ENCODE results near the gene ARHGAP24. TPM values are rescaled to one million over a fixed set of nuclear protein-coding genes. Genes with fewer than 3 reads are reported as not detected.

The ARHGAP24 gene
- total RNA-seq, 1 donor from 2014 or later: 1.5 TPM

- H3K27me3 Mint-ChIP-seq (ENCODE audit: low read depth): no peaks in the 10 kb centered on the region
- no peaks in the 10 kb centered on the region for H3K9me3 Mint-ChIP-seq
- TF ChIP-seq CTCF (conservative IDR thresholded peaks at IDR 0.05): no peak
- H3K27ac Mint-ChIP-seq (ENCODE audit: unreplicated experiment): no peak overlapping the region
- H3K36me3 Mint-ChIP-seq (ENCODE audit: low read depth): no peaks in the 10 kb centered on the region
- H3K4me1 Mint-ChIP-seq: peaks cover 39% of the 10 kb centered on the region
- DNase-seq (ENCODE audit: low read depth, low spot score): no peak
- H3K4me3 Mint-ChIP-seq: no peak overlapping the region
These were observed 454.0 kb downstream of the ARHGAP24 start for GRCh38 chr4:85928775-85929591.

- no peak for TF ChIP-seq CTCF (conservative IDR thresholded peaks at IDR 0.05)
- no peak for DNase-seq (ENCODE audit: low read depth, low spot score)
- H3K9me3 Mint-ChIP-seq: no peaks in the 10 kb centered on the region
- peak overlapping the region; percentile 79 for H3K4me3 Mint-ChIP-seq
- H3K36me3 Mint-ChIP-seq (ENCODE audit: low read depth): no peaks in the 10 kb centered on the region
- H3K27ac Mint-ChIP-seq (ENCODE audit: unreplicated experiment): peak overlapping the region; percentile 70
- H3K4me1 Mint-ChIP-seq: peaks cover 39% of the 10 kb centered on the region
- H3K27me3 Mint-ChIP-seq (ENCODE audit: low read depth): no peaks in the 10 kb centered on the region
These were observed 455.2 kb downstream of the ARHGAP24 start for GRCh38 chr4:85929961-85930665.

GRCh38 chr4:85932500-85933290, 457.7 kb downstream of the ARHGAP24 start:
- Mint-ChIP-seq H3K27ac (ENCODE audit: unreplicated experiment) (no peak overlapping the region), H3K9me3 (no peaks in the 10 kb centered on the region), H3K36me3 (ENCODE audit: low read depth) (no peaks in the 10 kb centered on the region), H3K4me3 (no peak overlapping the region), H3K4me1 (peaks cover 39% of the 10 kb centered on the region), H3K27me3 (ENCODE audit: low read depth) (no peaks in the 10 kb centered on the region)
- TF ChIP-seq CTCF (conservative IDR thresholded peaks at IDR 0.05): no peak
- DNase-seq (ENCODE audit: low read depth, low spot score): no peak

- no peak for DNase-seq (ENCODE audit: low read depth, low spot score)
- no peak for TF ChIP-seq CTCF (conservative IDR thresholded peaks at IDR 0.05)
- Mint-ChIP-seq H3K4me1 (peaks cover 39% of the 10 kb centered on the region), H3K36me3 (ENCODE audit: low read depth) (no peaks in the 10 kb centered on the region), H3K27ac (ENCODE audit: unreplicated experiment) (no peak overlapping the region), H3K9me3 (no peaks in the 10 kb centered on the region), H3K4me3 (no peak overlapping the region), H3K27me3 (ENCODE audit: low read depth) (no peaks in the 10 kb centered on the region)
These were observed 458.3 kb downstream of the ARHGAP24 start for GRCh38 chr4:85933291-85933640.

GRCh38 chr4:85937507-85937906, 462.6 kb downstream of the ARHGAP24 start:
- Mint-ChIP-seq H3K27ac (ENCODE audit: unreplicated experiment) (no peak overlapping the region), H3K4me3 (no peak overlapping the region), H3K36me3 (ENCODE audit: low read depth) (no peaks in the 10 kb centered on the region), H3K9me3 (no peaks in the 10 kb centered on the region), H3K27me3 (ENCODE audit: low read depth) (no peaks in the 10 kb centered on the region), H3K4me1 (peaks cover 6% of the 10 kb centered on the region)
- no peak for TF ChIP-seq CTCF (conservative IDR thresholded peaks at IDR 0.05)
- DNase-seq (ENCODE audit: low read depth, low spot score): no peak

Measured in neural crest cell (in vitro differentiated cells).